T-helper 17 cell (primary cell): ENCODE results near the gene FSTL4. TPM values are rescaled to one million over a fixed set of nuclear protein-coding genes. Genes with fewer than 3 reads are reported as not detected.

Source experiments
- ATAC-seq: fragments of 150-1000 bp; cut with Tn5 transposase; 2 replicates; pipeline ENCODE4 v1.10.0; 2021; ENCODE audit warnings: mild to moderate bottlenecking, moderate library complexity
- DNase-seq, 3 donors: peaks; one replicate each; pipeline versions ENCODE4 v3.0.0 to v3.0.0-alpha.2; 2020 to 2021
- H3K9me3 ChIP-seq: one replicate; pipeline ENCODE4 v1.7.0; 2013; ENCODE audit warnings: low read length, mild to moderate bottlenecking; ENCODE audit not compliant: control insufficient read depth, poor library complexity, severe bottlenecking
- H3K27ac Mint-ChIP-seq: one replicate; pipeline ENCODE4 v1.8.0; 2022; ENCODE audit warnings: mild to moderate bottlenecking, moderate library complexity, mixed read lengths
- H3K27me3 Mint-ChIP-seq: one replicate; pipeline ENCODE4 v1.8.0; 2022; ENCODE audit warnings: mixed read lengths
- H3K36me3 Mint-ChIP-seq: one replicate; pipeline ENCODE4 v1.8.0; 2022; ENCODE audit warnings: low read depth, mixed read lengths
- H3K4me1 Mint-ChIP-seq: one replicate; pipeline ENCODE4 v1.8.0; 2022; ENCODE audit warnings: mild to moderate bottlenecking, mixed read lengths
- H3K4me3 Mint-ChIP-seq: one replicate; pipeline ENCODE4 v1.8.0; 2022; ENCODE audit warnings: mild to moderate bottlenecking, moderate library complexity, mixed read lengths
- total RNA-seq, 4 donors: library from RNA in 2 of 4; stranded (reverse) in 2 of 4; gene quantifications; one replicate each; pipeline ENCODE4 v1.2.3 and lab custom pipeline; 2022 to 2026

Gene FSTL4
- total RNA-seq, 2 donors from 2014 or later: 0.26 TPM; not detected in 1

DNA sequence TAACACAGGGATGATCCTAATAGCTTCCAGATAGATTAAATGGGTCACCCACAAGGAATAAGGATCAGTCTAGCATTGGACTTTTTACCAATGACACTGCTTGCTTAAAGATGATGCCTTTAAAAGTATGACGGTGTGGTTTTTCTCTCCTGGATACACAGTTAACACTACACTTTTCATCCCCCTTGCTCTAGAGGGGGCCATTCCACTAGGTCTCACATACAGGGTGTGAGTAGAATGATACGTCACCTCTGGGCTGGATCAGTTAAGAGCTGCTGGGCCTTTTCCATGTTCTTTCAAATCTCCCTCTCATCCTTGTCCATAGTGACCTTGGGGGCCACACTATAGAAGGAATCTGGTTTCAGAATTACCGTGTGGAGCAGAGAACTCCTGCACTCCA, 140.6 kb downstream of the FSTL4 start:
- Mint-ChIP-seq H3K4me1 (peaks cover 22% of the 10 kb centered on the region), H3K27ac (peak overlapping the region; percentile 6), H3K27me3 (peaks cover 6% of the 10 kb centered on the region), H3K4me3 (no peak overlapping the region), H3K36me3 (no peaks in the 10 kb centered on the region)
- H3K9me3 ChIP-seq: no peaks in the 10 kb centered on the region
- no peak for ATAC-seq
- DNase-seq: no peak

DNA sequence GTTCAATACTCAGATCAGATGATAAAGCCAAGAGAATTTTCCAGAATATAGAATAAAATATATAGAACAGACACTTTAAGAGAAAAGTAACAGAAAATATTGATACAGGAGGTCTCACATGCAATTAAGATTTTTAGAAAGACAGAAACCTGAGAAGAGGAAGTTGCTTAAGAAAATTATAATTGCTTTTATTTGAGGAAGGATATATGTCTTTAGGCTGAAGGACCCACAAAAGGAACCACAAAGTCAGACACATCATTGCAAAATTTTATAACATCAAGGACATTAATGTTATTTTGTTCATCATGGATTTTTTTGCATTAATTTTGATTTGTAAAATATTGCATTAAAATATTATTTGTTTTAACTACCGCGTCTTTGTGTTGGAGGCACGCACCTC, 141.5 kb downstream of the FSTL4 start:
- Mint-ChIP-seq H3K4me1 (peaks cover 24% of the 10 kb centered on the region), H3K27me3 (peaks cover 6% of the 10 kb centered on the region), H3K4me3 (no peak overlapping the region), H3K27ac (no peak overlapping the region), H3K36me3 (no peaks in the 10 kb centered on the region)
- DNase-seq (no peak), ATAC-seq (no peak)
- no peaks in the 10 kb centered on the region for H3K9me3 ChIP-seq

DNA sequence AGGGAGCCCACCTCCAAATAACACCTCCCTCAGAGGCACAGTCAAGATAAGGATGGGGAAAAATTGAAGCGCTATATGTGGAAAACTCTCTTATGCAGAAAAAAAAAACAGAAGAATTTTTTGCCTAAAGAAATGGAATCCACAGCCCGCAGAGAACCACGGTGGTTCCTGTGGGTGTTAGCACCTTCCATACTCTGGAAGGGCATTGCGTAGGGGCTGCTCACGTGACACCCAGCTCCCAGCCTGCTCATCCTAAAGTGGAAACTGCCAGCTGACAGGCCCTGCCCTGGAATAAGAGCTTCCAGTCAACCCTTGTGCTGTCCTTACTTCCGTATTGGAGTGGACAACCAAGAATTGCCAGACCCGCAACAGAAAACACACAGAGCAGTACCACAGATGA, 142.5 kb downstream of the FSTL4 start:
- H3K27ac Mint-ChIP-seq: no peak overlapping the region
- H3K27me3 Mint-ChIP-seq: peaks cover 6% of the 10 kb centered on the region
- H3K36me3 Mint-ChIP-seq: no peaks in the 10 kb centered on the region
- no peak for DNase-seq
- no peaks in the 10 kb centered on the region for H3K9me3 ChIP-seq
- no peak overlapping the region for H3K4me3 Mint-ChIP-seq
- peaks cover 31% of the 10 kb centered on the region for H3K4me1 Mint-ChIP-seq
- no peak for ATAC-seq

DNA sequence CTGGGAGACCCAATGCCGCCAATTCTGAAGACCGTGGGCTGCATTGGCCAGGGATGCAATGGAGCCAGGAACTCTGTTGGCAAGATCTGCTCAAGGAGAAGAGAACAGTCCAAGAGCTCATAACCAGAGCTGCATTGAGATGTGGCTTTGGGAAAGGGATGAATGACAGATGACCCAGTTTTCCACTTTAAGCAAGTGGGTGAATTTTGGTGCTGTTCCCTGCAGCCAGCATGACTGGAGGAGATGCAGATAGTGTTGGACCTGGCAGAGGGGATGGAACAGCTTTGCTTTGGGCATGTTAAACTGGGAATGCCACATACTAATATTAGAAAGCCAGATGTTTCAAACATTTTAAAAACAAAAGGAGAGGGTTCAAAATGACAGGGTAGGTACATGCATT, 143.1 kb downstream of the FSTL4 start:
- Mint-ChIP-seq H3K4me3 (no peak overlapping the region), H3K36me3 (no peaks in the 10 kb centered on the region)
- no peak for ATAC-seq

DNA sequence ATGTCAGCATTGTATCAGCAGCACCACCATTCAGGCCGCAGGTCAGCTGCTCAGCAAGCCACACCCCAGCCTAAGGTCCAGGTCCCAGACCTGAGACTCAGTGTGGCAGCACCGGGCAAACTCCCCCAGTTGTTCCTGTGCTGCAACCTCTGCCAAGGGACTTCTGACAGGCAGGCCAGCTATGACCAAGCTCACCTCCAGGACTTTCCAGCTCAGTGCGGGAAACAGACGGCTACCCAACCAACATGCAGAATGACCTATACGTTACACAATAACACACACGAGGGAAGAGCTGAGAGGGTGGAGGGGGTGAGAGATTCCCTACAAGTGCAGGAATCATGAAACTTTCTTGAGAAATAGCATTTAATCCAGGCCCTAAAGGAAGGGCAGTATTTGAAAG, 143.7 kb downstream of the FSTL4 start:
- peaks cover 6% of the 10 kb centered on the region for H3K27me3 Mint-ChIP-seq
- ATAC-seq (no peak), DNase-seq (no peak)
- no peaks in the 10 kb centered on the region for H3K36me3 Mint-ChIP-seq
- H3K4me1 Mint-ChIP-seq: peaks cover 25% of the 10 kb centered on the region
- no peak overlapping the region for H3K4me3 Mint-ChIP-seq
- no peak overlapping the region for H3K27ac Mint-ChIP-seq
- H3K9me3 ChIP-seq: no peaks in the 10 kb centered on the region

More for the DNA sequence above, 143.1 kb downstream of the FSTL4 start:
- DNase-seq: no peak
- Mint-ChIP-seq H3K27me3 (peaks cover 6% of the 10 kb centered on the region), H3K4me1 (peaks cover 27% of the 10 kb centered on the region), H3K27ac (no peak overlapping the region)
- H3K9me3 ChIP-seq: no peaks in the 10 kb centered on the region

DNA sequence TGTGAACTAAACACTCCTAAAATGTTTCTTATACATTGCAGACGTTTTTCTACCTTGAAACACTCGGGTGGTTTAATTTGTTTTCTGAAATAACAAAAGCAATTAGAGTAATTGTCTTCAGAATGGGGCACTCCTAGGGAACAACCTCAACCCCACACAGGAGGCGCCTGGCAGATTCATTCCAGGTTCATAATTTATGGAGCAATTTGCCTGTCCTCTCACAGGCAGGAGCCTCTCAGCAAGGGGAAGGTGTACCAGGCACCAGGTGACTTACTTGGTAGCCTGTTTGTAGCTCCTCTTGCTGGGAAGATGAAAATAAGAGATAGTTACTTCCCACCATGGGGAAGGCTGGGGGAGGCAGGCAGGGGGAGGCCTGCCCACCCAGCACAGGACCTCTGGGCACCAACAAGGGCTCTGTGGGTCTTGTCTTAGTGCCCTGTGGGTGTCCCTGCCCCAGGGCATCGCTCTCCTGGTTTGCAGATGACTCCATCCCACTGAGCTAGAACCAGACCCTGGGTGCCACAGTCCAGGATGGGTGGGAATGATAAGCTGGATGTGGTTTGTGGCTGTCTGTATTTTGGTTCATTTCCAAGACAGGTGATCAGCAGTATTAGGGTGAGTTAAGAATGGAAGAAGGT, 144.4 kb downstream of the FSTL4 start:
- peaks cover 22% of the 10 kb centered on the region for H3K4me1 Mint-ChIP-seq
- H3K27me3 Mint-ChIP-seq: peaks cover 6% of the 10 kb centered on the region
- no peaks in the 10 kb centered on the region for H3K36me3 Mint-ChIP-seq
- no peak for ATAC-seq
- H3K27ac Mint-ChIP-seq: no peak overlapping the region
- no peaks in the 10 kb centered on the region for H3K9me3 ChIP-seq
- no peak for DNase-seq
- no peak overlapping the region for H3K4me3 Mint-ChIP-seq

DNA sequence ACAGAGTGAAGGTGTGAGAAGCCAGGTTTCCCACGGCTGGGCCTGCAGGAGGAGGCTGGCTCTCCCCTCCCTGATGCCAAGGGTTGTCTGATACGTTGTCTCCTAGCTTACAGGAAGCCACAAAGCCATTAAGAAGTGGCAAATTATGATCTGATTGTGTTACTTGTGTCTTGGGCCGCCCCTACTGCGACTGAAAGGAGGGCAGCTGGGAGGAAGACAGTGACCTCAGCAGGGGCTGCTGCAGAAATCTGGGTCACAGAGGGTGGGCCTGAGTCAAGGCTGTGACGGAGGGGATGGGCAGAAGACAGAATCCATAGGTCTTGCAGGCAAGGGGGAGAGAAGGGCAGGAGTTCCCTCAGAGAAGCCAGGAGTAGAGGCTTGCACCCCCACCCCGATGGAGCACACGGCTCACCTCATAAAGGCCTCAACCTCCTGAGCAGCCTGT, 145.0 kb downstream of the FSTL4 start:
- Mint-ChIP-seq H3K4me3 (no peak overlapping the region), H3K27me3 (peaks cover 6% of the 10 kb centered on the region), H3K36me3 (no peaks in the 10 kb centered on the region), H3K27ac (no peak overlapping the region), H3K4me1 (peaks cover 22% of the 10 kb centered on the region)
- H3K9me3 ChIP-seq: no peaks in the 10 kb centered on the region
- ATAC-seq (peak; percentile 92), DNase-seq (peak in 2 of 3 donors; percentile 25 to 45)

DNA sequence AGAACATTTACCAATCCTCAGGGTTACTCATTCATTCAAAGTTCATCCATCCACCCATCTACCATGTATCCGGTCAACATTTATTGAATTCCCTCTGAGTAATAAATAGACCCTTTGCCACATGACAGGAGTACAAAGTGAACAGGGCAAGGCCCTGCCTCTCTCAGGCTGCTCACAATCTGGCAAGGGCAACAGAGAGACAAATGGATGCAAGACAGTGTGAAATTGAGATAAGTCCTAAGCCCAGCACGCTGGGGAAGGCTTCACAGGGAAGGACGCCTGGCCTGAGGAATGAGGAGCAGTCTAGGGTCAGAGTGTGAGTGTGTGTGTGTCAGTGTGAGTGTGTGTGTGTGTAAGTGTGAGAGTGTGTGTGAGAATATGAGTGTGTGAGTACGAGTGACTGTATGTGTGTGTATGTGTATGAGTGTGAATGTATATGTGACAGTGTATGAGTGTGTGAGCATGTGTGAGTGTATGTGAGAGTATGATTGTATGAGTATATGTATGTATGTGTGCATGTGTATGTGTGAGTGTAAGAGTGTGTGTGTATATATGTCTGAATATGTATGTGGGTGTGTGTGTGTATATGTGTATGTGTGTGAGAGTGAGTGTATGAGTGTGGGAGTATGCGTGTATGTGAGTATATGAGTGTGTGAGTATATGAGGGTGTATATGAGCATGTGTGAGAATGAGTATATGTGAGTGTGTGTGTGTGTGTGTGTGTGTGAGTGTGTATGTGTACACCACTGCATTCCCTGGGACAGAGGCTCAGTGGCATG, 145.6 kb downstream of the FSTL4 start:
- no peaks in the 10 kb centered on the region for H3K9me3 ChIP-seq
- Mint-ChIP-seq H3K4me1 (peaks cover 20% of the 10 kb centered on the region), H3K36me3 (no peaks in the 10 kb centered on the region), H3K27ac (no peak overlapping the region), H3K4me3 (no peak overlapping the region), H3K27me3 (no peaks in the 10 kb centered on the region)
- DNase-seq: no peak
- no peak for ATAC-seq

DNA sequence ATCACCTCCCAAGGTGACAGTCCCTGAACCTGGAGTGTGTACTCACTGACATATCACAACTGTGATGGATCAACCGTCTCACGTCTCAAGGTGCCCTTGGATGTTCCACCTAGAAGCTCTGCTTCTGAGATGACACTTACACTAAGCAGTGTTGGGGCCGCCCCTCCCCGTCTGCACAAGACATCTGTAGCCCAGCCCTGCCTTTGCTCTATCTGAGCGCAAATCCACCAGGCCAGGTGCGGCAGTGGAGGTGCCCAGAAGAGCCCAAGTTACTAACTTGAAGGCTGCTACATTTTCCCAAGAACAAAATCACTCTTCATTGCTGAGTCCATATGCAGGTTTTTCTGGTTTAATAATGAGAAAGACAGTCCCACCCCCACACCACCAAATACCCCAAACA, 148.3 kb downstream of the FSTL4 start:
- ATAC-seq: no peak
- Mint-ChIP-seq H3K4me3 (no peak overlapping the region), H3K36me3 (no peaks in the 10 kb centered on the region)

DNA sequence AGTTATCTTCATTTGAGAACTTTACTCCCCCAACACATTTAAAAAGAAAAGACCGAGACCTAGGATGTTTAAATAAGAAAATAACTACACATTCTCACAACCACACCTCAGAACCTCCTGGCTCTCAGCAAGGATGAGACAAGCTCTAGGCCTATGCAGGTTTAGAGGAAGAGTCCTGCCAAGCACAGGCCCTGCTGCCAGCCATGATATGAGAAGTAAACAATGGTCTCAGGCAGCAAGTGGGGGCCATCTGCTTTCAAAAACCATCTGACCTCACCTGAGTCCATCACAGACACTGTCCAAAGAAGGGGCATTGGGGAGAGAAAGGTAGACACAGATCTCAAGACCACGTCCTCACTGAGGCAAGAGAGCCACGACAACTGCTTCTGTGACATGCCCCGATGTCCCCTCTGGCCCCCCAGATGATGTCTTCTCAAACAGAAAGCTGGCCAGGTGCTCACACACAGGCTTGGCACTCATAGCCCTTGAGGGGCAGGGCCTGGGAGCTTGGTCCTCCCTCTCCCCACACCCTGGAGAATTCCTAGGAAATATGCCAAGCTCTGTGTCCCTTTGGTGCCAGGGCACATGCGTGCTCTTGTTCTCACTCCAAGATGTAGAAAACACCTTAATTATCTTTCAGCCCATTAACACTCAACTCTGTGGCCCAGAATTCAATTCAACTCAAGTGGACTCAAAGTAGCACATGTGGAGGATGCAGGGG, 150.4 kb downstream of the FSTL4 start:
- H3K27me3 Mint-ChIP-seq: no peaks in the 10 kb centered on the region
- H3K4me1 Mint-ChIP-seq: peaks cover 30% of the 10 kb centered on the region
- H3K9me3 ChIP-seq: no peaks in the 10 kb centered on the region
- DNase-seq: no peak
- H3K36me3 Mint-ChIP-seq: no peaks in the 10 kb centered on the region
- H3K27ac Mint-ChIP-seq: no peak overlapping the region
- ATAC-seq: no peak
- H3K4me3 Mint-ChIP-seq: no peak overlapping the region

More for the DNA sequence above, 148.3 kb downstream of the FSTL4 start:
- H3K27me3 Mint-ChIP-seq: no peaks in the 10 kb centered on the region
- H3K9me3 ChIP-seq: no peaks in the 10 kb centered on the region
- no peak overlapping the region for H3K27ac Mint-ChIP-seq
- peaks cover 22% of the 10 kb centered on the region for H3K4me1 Mint-ChIP-seq
- DNase-seq: no peak

DNA sequence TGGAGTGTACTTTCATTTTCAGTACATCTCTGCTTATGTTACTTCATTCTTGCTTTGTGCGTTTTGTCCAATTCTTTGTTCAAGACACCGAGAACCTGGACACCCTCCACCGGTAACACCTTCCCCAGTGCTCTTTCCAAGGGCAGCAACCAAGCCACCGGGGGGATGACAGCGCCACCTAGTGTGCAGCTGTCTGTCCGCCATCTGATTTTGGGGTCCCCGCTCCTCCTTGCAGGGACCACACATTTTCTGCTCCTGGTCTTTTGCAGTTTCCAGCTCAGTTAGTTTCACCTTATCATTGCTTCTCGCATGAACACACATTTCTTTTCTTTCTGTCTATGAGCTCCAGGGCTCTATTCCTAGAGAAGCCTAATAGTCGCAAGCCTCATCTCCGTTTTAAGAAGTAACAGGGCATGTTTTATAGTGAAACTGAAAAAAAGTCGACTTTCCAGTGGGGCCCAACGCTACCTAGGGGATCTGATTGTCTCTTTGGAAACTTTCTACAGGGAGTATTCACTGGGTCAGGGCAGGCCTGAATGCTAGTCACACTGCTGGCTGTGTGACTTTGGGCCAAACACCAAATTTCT, 152.1 kb downstream of the FSTL4 start:
- no peak for DNase-seq
- H3K27me3 Mint-ChIP-seq: no peaks in the 10 kb centered on the region
- no peaks in the 10 kb centered on the region for H3K9me3 ChIP-seq
- H3K4me1 Mint-ChIP-seq: peaks cover 27% of the 10 kb centered on the region
- H3K4me3 Mint-ChIP-seq: peak overlapping the region; percentile 9
- ATAC-seq: no peak
- H3K36me3 Mint-ChIP-seq: no peaks in the 10 kb centered on the region
- H3K27ac Mint-ChIP-seq: no peak overlapping the region

DNA sequence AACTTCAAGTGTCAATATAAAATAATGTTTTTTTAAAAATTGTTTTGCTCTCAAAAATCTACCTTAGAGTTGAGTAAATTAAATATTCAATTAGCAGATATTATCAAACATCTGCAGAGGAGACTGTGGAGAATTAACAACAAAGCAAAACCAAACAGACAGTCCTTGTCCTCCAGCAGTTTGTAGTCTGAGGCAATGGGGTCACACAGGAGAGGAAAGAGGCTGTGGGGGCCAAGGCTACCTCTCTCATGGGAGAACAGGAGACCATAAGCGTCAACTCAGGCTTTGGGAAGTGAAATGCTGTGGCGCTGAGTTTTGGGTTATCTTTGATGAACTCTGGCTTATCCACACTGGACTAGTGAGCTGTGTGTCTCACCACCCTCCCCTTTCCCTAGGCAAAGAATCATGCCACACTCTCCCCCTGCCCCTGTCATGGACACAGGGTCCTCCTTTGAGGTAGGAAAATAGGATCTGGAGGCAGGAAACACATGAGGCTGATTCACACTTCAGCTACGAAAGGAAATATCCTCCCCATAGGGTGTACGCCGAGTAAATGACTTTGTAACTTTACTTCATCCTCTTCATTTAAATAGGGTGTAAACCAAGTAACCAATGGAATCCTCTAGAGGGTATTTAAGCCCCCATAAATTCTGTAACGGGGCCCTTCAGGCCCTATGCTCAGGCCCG, 152.7 kb downstream of the FSTL4 start:
- H3K4me3 Mint-ChIP-seq: no peak overlapping the region
- no peaks in the 10 kb centered on the region for H3K36me3 Mint-ChIP-seq
- no peaks in the 10 kb centered on the region for H3K9me3 ChIP-seq
- no peaks in the 10 kb centered on the region for H3K27me3 Mint-ChIP-seq
- H3K27ac Mint-ChIP-seq: no peak overlapping the region
- no peak for ATAC-seq
- no peak for DNase-seq
- peaks cover 26% of the 10 kb centered on the region for H3K4me1 Mint-ChIP-seq

DNA sequence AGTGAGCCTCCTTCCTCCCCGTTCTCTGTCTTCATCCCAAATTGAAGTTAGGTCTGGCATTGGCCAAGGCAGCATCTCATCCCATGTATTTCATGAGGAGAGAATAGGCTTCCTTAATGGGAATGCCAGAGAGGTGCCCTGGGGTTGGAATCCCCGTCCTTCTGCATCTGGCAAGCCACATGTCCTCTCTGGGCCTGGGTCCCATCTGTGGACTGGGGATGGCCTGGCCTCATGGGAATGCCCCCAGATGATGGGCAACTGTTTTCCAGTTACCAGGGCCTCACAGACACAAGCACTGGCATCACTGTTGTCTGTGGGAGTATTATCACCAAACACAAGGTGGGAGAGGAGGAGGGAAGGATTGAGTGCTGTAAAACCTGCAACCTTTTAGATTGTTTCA, 153.9 kb downstream of the FSTL4 start:
- Mint-ChIP-seq H3K4me1 (peaks cover 22% of the 10 kb centered on the region), H3K4me3 (no peak overlapping the region), H3K27me3 (no peaks in the 10 kb centered on the region), H3K36me3 (no peaks in the 10 kb centered on the region), H3K27ac (peak overlapping the region; percentile 77)
- ATAC-seq (no peak), DNase-seq (no peak)
- H3K9me3 ChIP-seq: no peaks in the 10 kb centered on the region
